Panc1 (cell line): Measurements from ENCODE around the gene GDPD5. TPM values are rescaled to one million over a fixed set of nuclear protein-coding genes. Genes with fewer than 3 reads are reported as not detected.

Experiments
- ATAC-seq: fragments of 200-7000 bp; cut with Tn5 transposase; 2 replicates; pipeline ENCODE4 v1.9.1; 2020; ENCODE audit warnings: mild to moderate bottlenecking, moderate library complexity
- BruUV-seq: library from RNA; stranded (reverse); fragments of 400-500 nt; replicated peaks from 2 replicates; lab custom pipeline; 2021; lab: Mats Ljungman, UMichigan
- CTCF ChIA-PET: fragments of 300-600 bp; sonication (Branson Sonifier 250); formaldehyde crosslinking; loops from one replicate; lab custom pipeline; 2022; ENCODE audit warnings: antibody characterized with exemption; lab: Charles Lee
- POLR2A ChIA-PET: fragments of 300-600 bp; sonication (Branson Sonifier 250); formaldehyde crosslinking; loops from one replicate; lab custom pipeline; 2022; ENCODE audit warnings: antibody characterized with exemption; lab: Charles Lee
- DNase-seq: peaks from one replicate; pipeline ENCODE4 v3.0.0-alpha.2; 2010; ENCODE audit warnings: low read depth, low spot score
- H3K27ac ChIP-seq: 2 replicates; pipeline ENCODE4 v1.5.1; 2011; ENCODE audit warnings: mild to moderate bottlenecking, low read length, inconsistent platforms
- H3K27me3 ChIP-seq: fragments of 200-500 bp; sonication (Bioruptor generic); 2 replicates; pipeline ENCODE4 v1.6.0; 2014; ENCODE audit warnings: low read length, inconsistent platforms; ENCODE audit not compliant: control insufficient read depth, insufficient read depth
- H3K36me3 ChIP-seq: fragments of 200-500 bp; sonication (Bioruptor generic); 2 replicates; pipeline ENCODE4 v1.5.1; 2014; ENCODE audit warnings: inconsistent platforms, mild to moderate bottlenecking, low read length, moderate library complexity; ENCODE audit not compliant: control insufficient read depth, insufficient read depth
- H3K4me1 ChIP-seq: 2 replicates; pipeline ENCODE4 v1.5.1; 2011; ENCODE audit warnings: inconsistent platforms, mild to moderate bottlenecking, low read length, moderate library complexity; ENCODE audit not compliant: control insufficient read depth, insufficient read depth
- H3K4me3 ChIP-seq, 2 experiments: 2 replicates each; pipeline ENCODE4 v1.5.1; 2011 to 2012; ENCODE audit warnings: low read depth in 2 of 2, low read length in 2 of 2, mild to moderate bottlenecking in 2 of 2, inconsistent platforms in 1 of 2, moderate library complexity in 1 of 2
- H3K9me3 ChIP-seq: fragments of 200-500 bp; sonication (Bioruptor generic); 2 replicates; pipeline ENCODE4 v1.5.1; 2014; ENCODE audit warnings: low read depth, mild to moderate bottlenecking, inconsistent platforms, low read length, moderate library complexity; ENCODE audit not compliant: control insufficient read depth, insufficient read depth
- POLR2AphosphoS5 ChIP-seq: IDR thresholded peaks from 2 replicates; pipeline ENCODE4 v1.6.1; 2012; ENCODE audit warnings: mild to moderate bottlenecking, low read depth, low read length, moderate library complexity
- SIN3A ChIP-seq: IDR thresholded peaks from 2 replicates; pipeline ENCODE4 v1.6.1; 2012; ENCODE audit warnings: low read depth, mild to moderate bottlenecking, low read length, moderate library complexity, borderline replicate concordance; ENCODE audit not compliant: insufficient read depth
- TCF7L2 ChIP-seq: IDR thresholded peaks from 2 replicates; pipeline ENCODE4 v1.6.1; 2011; ENCODE audit warnings: mild to moderate bottlenecking, low read depth, low read length, inconsistent platforms
- in situ Hi-C: cut with HindIII; loops from 2 replicates; pipeline ENCODE4 v1.10.0; 2016; ENCODE audit warnings: low sequenced_read_pairs, low pct_unique_long_range_greater_than_20kb
- intact Hi-C: fragments of 100-400 bp; cut with micrococcal nuclease; formaldehyde crosslinking; loops from one replicate; pipeline ENCODE4 v1.10.0; 2022; ENCODE audit not compliant: unreplicated experiment
- total RNA-seq: library from RNA; stranded (reverse); gene quantifications from one replicate; pipeline ENCODE4 v1.2.1, GENCODE V29; 2021; ENCODE audit not compliant: unreplicated experiment
- TF ChIP-seq, protein P1 (sequence below): fragments of 450-650 bp; IDR thresholded peaks from 2 replicates; pipeline ENCODE4 v1.5.1; 2017; ENCODE audit warnings: mild to moderate bottlenecking
- TF ChIP-seq, protein P2 (sequence below), 2 experiments: IDR thresholded peaks; 2 replicates each; pipeline ENCODE4 v1.6.1; 2011 to 2012; ENCODE audit warnings: low read depth in 2 of 2, control low read depth in 1 of 2, low read length in 1 of 2, mild to moderate bottlenecking in 1 of 2, moderate library complexity in 1 of 2; ENCODE audit not compliant: insufficient read depth in 1 of 2

GDPD5 gene
- total RNA-seq, 1 experiment from 2014 or later: 6.0 TPM

DNA sequence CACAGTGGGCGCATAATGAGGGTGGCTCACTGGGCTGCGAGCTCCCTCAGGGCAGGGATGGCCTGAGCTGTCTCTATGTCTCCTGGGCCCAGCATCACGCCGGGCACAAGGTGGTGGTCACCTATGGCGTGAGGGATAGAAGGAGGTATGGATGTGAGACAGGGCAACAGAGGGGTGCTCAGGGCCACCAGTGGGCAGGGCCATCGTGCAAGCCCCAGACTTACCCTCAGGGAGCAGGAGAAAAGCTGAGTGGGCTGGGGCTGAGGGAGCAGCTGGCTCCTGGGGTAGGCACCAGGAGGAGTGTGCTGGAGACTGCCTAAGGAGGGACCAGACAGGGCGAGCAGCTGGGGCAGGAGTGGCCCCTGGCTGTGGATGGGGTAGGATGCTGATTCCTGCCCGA is 58.4 kb downstream of the GDPD5 start:
- TF ChIP-seq SIN3A (no peak), POLR2AphosphoS5 (no peak), TCF7L2 (no peak)
- TF ChIP-seq, protein P1, sequence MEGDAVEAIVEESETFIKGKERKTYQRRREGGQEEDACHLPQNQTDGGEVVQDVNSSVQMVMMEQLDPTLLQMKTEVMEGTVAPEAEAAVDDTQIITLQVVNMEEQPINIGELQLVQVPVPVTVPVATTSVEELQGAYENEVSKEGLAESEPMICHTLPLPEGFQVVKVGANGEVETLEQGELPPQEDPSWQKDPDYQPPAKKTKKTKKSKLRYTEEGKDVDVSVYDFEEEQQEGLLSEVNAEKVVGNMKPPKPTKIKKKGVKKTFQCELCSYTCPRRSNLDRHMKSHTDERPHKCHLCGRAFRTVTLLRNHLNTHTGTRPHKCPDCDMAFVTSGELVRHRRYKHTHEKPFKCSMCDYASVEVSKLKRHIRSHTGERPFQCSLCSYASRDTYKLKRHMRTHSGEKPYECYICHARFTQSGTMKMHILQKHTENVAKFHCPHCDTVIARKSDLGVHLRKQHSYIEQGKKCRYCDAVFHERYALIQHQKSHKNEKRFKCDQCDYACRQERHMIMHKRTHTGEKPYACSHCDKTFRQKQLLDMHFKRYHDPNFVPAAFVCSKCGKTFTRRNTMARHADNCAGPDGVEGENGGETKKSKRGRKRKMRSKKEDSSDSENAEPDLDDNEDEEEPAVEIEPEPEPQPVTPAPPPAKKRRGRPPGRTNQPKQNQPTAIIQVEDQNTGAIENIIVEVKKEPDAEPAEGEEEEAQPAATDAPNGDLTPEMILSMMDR: no peak
- TF ChIP-seq, protein P2, sequence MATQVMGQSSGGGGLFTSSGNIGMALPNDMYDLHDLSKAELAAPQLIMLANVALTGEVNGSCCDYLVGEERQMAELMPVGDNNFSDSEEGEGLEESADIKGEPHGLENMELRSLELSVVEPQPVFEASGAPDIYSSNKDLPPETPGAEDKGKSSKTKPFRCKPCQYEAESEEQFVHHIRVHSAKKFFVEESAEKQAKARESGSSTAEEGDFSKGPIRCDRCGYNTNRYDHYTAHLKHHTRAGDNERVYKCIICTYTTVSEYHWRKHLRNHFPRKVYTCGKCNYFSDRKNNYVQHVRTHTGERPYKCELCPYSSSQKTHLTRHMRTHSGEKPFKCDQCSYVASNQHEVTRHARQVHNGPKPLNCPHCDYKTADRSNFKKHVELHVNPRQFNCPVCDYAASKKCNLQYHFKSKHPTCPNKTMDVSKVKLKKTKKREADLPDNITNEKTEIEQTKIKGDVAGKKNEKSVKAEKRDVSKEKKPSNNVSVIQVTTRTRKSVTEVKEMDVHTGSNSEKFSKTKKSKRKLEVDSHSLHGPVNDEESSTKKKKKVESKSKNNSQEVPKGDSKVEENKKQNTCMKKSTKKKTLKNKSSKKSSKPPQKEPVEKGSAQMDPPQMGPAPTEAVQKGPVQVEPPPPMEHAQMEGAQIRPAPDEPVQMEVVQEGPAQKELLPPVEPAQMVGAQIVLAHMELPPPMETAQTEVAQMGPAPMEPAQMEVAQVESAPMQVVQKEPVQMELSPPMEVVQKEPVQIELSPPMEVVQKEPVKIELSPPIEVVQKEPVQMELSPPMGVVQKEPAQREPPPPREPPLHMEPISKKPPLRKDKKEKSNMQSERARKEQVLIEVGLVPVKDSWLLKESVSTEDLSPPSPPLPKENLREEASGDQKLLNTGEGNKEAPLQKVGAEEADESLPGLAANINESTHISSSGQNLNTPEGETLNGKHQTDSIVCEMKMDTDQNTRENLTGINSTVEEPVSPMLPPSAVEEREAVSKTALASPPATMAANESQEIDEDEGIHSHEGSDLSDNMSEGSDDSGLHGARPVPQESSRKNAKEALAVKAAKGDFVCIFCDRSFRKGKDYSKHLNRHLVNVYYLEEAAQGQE (IDR thresholded peaks at IDR 0.05; ENCODE audit: insufficient read depth in 1 of 2, low read depth in 2 of 2, low read length in 1 of 2): no peak
- ChIA-PET POLR2A (no interaction called here), CTCF (no interaction called here)
- ATAC-seq (no peak), DNase-seq (no peak)
- intact Hi-C loops (no loop called here), in situ Hi-C loops (no loop called here)
- Histone ChIP-seq H3K27me3 (no peaks in the 10 kb centered on the region), H3K36me3 (no peaks in the 10 kb centered on the region), H3K27ac (no peak overlapping the region), H3K4me3 (no peak overlapping the region), H3K4me1 (no peaks in the 10 kb centered on the region), H3K9me3 (no peaks in the 10 kb centered on the region)
- BruUV-seq: no TSS peak

DNA sequence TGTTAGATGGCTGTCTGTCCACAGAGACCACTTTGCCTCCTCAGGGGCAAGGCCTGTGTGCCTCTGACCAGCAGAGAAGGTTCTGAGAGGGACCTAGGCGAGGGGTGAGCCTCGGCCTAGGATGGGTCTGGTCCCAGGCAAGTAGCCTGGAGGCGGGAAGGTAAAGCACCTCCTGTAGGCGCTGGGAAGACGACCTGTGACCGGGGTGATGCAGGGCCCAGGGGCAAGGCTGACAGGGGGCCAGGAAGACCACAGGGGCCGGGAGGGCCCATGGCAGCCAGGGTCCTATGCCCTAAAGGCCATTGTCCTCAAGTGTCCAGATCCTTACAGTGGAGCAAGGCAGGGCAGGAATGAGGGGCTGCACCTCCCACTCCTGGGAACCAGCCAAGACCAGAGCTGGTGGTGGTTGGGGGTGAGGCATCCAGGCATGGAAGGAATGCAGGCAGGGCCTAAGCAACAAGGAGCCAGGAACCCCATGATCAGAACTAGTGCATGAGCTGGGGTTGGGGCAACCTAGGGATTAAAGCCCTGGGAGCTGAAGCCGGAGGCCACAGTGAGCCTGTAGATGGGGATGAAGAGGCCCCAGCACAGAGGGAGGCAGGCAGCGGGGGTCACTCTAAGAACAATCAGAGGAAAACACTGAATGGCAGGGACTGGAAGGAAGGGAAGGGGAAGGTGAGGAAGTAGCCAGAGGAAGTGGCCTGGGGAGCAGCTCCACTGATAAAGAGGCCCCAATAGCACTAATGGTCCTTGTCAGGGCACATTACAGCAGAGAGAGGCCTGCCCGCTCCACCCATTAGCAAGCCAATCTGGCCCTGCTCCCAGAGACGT is 59.8 kb downstream of the GDPD5 start:
- no peak for ATAC-seq

More for the DNA sequence above, 59.8 kb downstream of the GDPD5 start:
- in situ Hi-C loops (no loop called here), intact Hi-C loops (no loop called here)
- H3K27ac ChIP-seq: no peak overlapping the region
- no peak for DNase-seq
- CTCF ChIA-PET: no interaction called here
- BruUV-seq: no TSS peak
- no peak overlapping the region for H3K4me3 ChIP-seq
- POLR2A ChIA-PET: no interaction called here
- no peaks in the 10 kb centered on the region for H3K27me3 ChIP-seq
- H3K4me1 ChIP-seq: no peaks in the 10 kb centered on the region
- no peaks in the 10 kb centered on the region for H3K9me3 ChIP-seq
- TF ChIP-seq, protein P2 (IDR thresholded peaks at IDR 0.05; ENCODE audit: insufficient read depth in 1 of 2, low read depth in 2 of 2, low read length in 1 of 2): no peak
- no peak for TF ChIP-seq POLR2AphosphoS5
- no peak for TF ChIP-seq TCF7L2
- TF ChIP-seq SIN3A: no peak
- TF ChIP-seq, protein P1: no peak
- H3K36me3 ChIP-seq: no peaks in the 10 kb centered on the region
